A549 (cell line): ENCODE results near the gene ADCY4. TPM values are rescaled to one million over a fixed set of nuclear protein-coding genes. Genes with fewer than 3 reads are reported as not detected.

ENCODE experiments used
- ATAC-seq, 2 experiments: fragments of 200-7000 bp in 1 of 2; fragments of >200 bp in 1 of 2; cut with Nextera tagmentation in 1 of 2; cut with Tn5 transposase in 1 of 2; 3 replicates each; pipeline versions ENCODE4 v1.8.0 to v1.9.1; 2018 to 2020; ENCODE audit warnings: mild to moderate bottlenecking in 1 of 2, moderate library complexity in 1 of 2
- CTCF ChIA-PET: fragments of 300-600 bp; sonication (Branson Sonifier 250); formaldehyde crosslinking; extraction: SDS; loops from one replicate; lab custom pipeline; 2021; ENCODE audit warnings: antibody characterized with exemption, inconsistent platforms; lab: Yijun Ruan, JAX
- POLR2A ChIA-PET: fragments of 350-600 bp; formaldehyde crosslinking; extraction: SDS; loops from one replicate; lab custom pipeline; 2021; ENCODE audit warnings: antibody characterized with exemption, inconsistent platforms; lab: Yijun Ruan, JAX
- DNase-seq, 2 experiments: peaks; one replicate each; pipeline versions ENCODE4 v3.0.0 to v3.0.0-alpha.2; 2011 to 2016; ENCODE audit warnings: low read depth in 1 of 2, low spot score in 1 of 2
- FAIRE-seq: peaks from 2 replicates; lab custom pipeline; 2011; peaks lifted over from hg19 to GRCh38; lab: Jason Lieb, UNC
- H3K27ac ChIP-seq, 2 experiments: fragments of >200 bp; sonication (Bioruptor Twin); formaldehyde crosslinking; 3 replicates each; pipeline ENCODE4 v1.5.1; 2016 to 2017
- H3K4me1 ChIP-seq: fragments of >200 bp; sonication (Bioruptor Twin); formaldehyde crosslinking; 3 replicates; pipeline ENCODE4 v1.6.1; 2016
- H3K4me2 ChIP-seq: fragments of >200 bp; sonication (Bioruptor Twin); formaldehyde crosslinking; 3 replicates; pipeline ENCODE4 v1.6.1; 2016
- H3K4me3 ChIP-seq: fragments of >200 bp; sonication (Bioruptor Twin); formaldehyde crosslinking; 3 replicates; pipeline ENCODE4 v1.5.1; 2016
- H3K9me3 ChIP-seq: fragments of >200 bp; sonication (Bioruptor Twin); formaldehyde crosslinking; 3 replicates; pipeline ENCODE4 v1.6.1; 2016
- CBX2 ChIP-seq: fragments of 200-600 bp; sonication (generic); IDR thresholded peaks from 2 replicates; pipeline ENCODE4 v1.6.1; 2016; ENCODE audit warnings: low read depth, mild to moderate bottlenecking, borderline replicate concordance
- EHF ChIP-seq: fragments of 250-450 bp; sonication (Bioruptor Pico); IDR thresholded peaks from 2 replicates; pipeline ENCODE4 v1.5.0; 2020; ENCODE audit warnings: mild to moderate bottlenecking
- EHMT2 ChIP-seq: fragments of 200-600 bp; sonication (generic); IDR thresholded peaks from 2 replicates; pipeline ENCODE4 v1.6.1; 2016; ENCODE audit warnings: antibody characterized with exemption, low read depth, mild to moderate bottlenecking, moderate library complexity
- ELK1 ChIP-seq: fragments of 150-350 bp; IDR thresholded peaks from 2 replicates; pipeline ENCODE4 v1.6.1; 2014; ENCODE audit warnings: low read depth, mild to moderate bottlenecking, low read length
- EP300 ChIP-seq, 2 experiments: fragments of >200 bp; sonication (Bioruptor Twin); formaldehyde crosslinking; IDR thresholded peaks; 2 replicates in 1 of 2; 3 replicates in 1 of 2; pipeline ENCODE4 v1.6.1; 2016 to 2017
- GATA3 ChIP-seq: IDR thresholded peaks from 2 replicates; pipeline ENCODE4 v1.6.1; 2012; ENCODE audit warnings: borderline replicate concordance
- HOXB5 ChIP-seq: fragments of 250-450 bp; sonication (Bioruptor Pico); IDR thresholded peaks from 2 replicates; pipeline ENCODE4 v1.5.0; 2020; ENCODE audit warnings: mild to moderate bottlenecking, moderate library complexity
- JUNB ChIP-seq: fragments of >200 bp; sonication (Bioruptor Twin); formaldehyde crosslinking; IDR thresholded peaks from 2 replicates; pipeline ENCODE4 v1.6.1; 2016
- MYC ChIP-seq: IDR thresholded peaks from 2 replicates; pipeline ENCODE4 v1.6.1; 2012; ENCODE audit warnings: mild to moderate bottlenecking, inconsistent platforms, low read length, improper control_type of control experiment, borderline replicate concordance
- NR3C1 ChIP-seq: fragments of >200 bp; sonication (Bioruptor Twin); formaldehyde crosslinking; IDR thresholded peaks from 3 replicates; pipeline ENCODE4 v1.6.1; 2017
- RNF2 ChIP-seq: fragments of 200-600 bp; sonication (generic); IDR thresholded peaks from 2 replicates; pipeline ENCODE4 v1.6.1; 2016; ENCODE audit warnings: low read depth, mild to moderate bottlenecking, antibody characterized with exemption, moderate library complexity, borderline replicate concordance
- SREBF2 ChIP-seq: fragments of 450-650 bp; IDR thresholded peaks from 2 replicates; pipeline ENCODE4 v1.6.1; 2014; ENCODE audit warnings: mild to moderate bottlenecking, moderate library complexity
- TP53 ChIP-seq: fragments of 250-450 bp; sonication (Bioruptor Pico); IDR thresholded peaks from 2 replicates; pipeline ENCODE4 v1.5.0; 2021; ENCODE audit warnings: mild to moderate bottlenecking, moderate library complexity
- USF2 ChIP-seq: fragments of 450-650 bp; IDR thresholded peaks from 2 replicates; pipeline ENCODE4 v1.6.1; 2014; ENCODE audit warnings: antibody characterized with exemption
- ZC3H11A ChIP-seq: fragments of 450-650 bp; IDR thresholded peaks from 2 replicates; pipeline ENCODE4 v1.6.1; 2014; ENCODE audit warnings: antibody characterized with exemption, mild to moderate bottlenecking
- ZNF302 ChIP-seq: fragments of 250-450 bp; sonication (Bioruptor Pico); IDR thresholded peaks from 2 replicates; pipeline ENCODE4 v1.9.0; 2021; ENCODE audit warnings: inconsistent platforms, mild to moderate bottlenecking, moderate library complexity
- ZSCAN20 ChIP-seq: fragments of 250-450 bp; sonication (Bioruptor Pico); IDR thresholded peaks from 2 replicates; pipeline ENCODE4 v1.8.0; 2022; ENCODE audit warnings: mild to moderate bottlenecking, moderate library complexity
- WGBS: methylation state at CpG from one replicate; pipeline ENCODE4 v1.1.6; 2017; ENCODE audit errors: missing lambda C conversion rate; 5-methylcytosine and 5-hydroxymethylcytosine counted together
- polyA plus RNA-seq, 4 experiments: library from polyadenylated mRNA; depleted of rRNA in 3 of 4; stranded (reverse); fragments of >200 nt; fragmentation: RNase III in 1 of 4; extraction: RNeasy Plus Mini Kit Qiagen cat#74134 plus additional on column Dnase treatment in 1 of 4; gene quantifications; 2 replicates in 3 of 4; 3 replicates in 1 of 4; pipeline ENCODE4 v1.2.3, GENCODE V29; 2011 to 2017
- TF ChIP-seq, protein P1 (sequence below): fragments of >200 bp; sonication (Bioruptor Twin); formaldehyde crosslinking; IDR thresholded peaks from 2 replicates; pipeline ENCODE4 v1.6.1; 2016

Gene ADCY4
- polyA plus RNA-seq, 2 of the 4 experiments (the other 2 are of a cell fraction), result not detected

DNA sequence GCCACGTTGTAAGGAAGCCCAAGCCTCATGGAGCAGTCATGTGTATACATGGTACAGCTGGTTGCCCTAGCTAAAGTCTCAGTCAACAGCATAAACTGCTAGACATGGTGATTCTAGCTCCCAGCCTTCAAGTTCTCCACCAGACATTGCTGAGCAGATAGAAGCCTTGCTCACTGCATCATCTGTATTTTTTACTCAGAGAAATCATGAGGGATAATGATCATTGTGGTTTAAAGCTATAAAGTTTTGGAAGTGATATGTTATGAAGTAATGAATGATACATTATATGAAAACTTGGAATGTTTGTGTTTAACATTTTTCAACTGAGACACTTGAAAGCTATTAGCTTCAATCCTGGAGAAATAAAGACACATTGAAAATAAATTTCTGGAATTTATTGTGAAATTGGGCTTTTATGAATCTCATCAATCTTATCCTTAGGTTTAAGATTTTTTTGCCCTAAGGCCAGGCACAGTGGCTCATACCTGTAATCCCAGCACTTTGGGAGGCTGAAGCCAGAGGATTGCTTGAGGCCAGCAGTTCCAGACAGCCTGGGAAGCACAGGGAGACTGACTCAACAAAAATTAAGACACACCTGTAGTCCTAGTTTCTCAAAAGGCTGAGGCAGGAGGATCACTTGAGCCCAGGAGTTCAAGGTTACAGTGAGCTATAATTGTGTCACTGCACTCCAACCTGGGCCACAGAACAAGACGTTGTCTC lies 27.5 kb upstream of the ADCY4 start:
- CTCF ChIA-PET, result interaction anchor here (0.6 to 4.5 kb wide), 14 partner anchors 8 to 74 kb away, joined by 3 to 30 read pairs (median 4); partner anchors contain the start of genes ADCY4 and CIDEB

DNA sequence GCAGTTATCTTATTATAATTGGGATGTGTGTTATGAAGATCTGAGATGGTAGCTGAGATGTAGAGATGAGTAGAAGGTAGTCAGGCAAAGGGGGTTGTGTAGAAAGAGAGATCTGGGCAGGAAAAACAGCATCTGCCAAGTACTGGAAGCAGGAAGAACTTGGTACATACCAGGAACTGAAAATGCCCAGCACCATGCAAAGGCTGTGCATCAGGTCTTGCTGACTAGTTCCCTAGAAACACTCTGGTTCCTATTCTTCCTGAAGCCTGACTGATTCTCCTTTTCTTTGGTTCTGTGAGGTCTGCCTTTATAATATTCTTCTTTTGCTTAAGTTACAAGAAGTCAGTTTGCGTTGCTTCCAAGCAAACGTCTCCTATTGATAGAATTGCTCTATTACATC lies 26.5 kb upstream of the ADCY4 start:
- Histone ChIP-seq H3K27ac (no peak overlapping the region), H3K4me3 (no peak overlapping the region)
- TF ChIP-seq HOXB5 (CRISPR knock-in tag), result no peak
- no peak for TF ChIP-seq EP300 (IDR thresholded peaks at IDR 0.05)
- TF ChIP-seq ZNF302 (CRISPR knock-in tag), result no peak
- no peak for TF ChIP-seq RNF2
- TF ChIP-seq, all 56 proteins: peak for 0
- WGBS, result 74% methylated on average over 2 of the region's 2 CpGs
- Histone ChIP-seq H3K9me3 (no peaks in the 10 kb centered on the region), H3K4me2 (no peak overlapping the region), H3K4me1 (peaks cover 7% of the 10 kb centered on the region; the same call in 2 of the 3 replicates)
- ChIA-PET CTCF (interaction anchor here (0.9 to 4.5 kb wide), 11 partner anchors 9 to 75 kb away, joined by 3 to 30 read pairs (median 4); no protein-coding TSS in a partner anchor), POLR2A (interaction anchor here (1.0 to 2.0 kb wide), 2 partner anchors 68 to 81 kb away, joined by 3 to 6 read pairs; partner anchors contain the start of genes CBLN3 and KHNYN)
- ATAC-seq, result no peak
- no peak for FAIRE-seq
- DNase-seq, result no peak

More for the DNA sequence above, 27.5 kb upstream of the ADCY4 start:
- TF ChIP-seq ZSCAN20 (CRISPR knock-in tag) (no peak), TP53 (CRISPR knock-in tag) (no peak), EHMT2 (no peak), USF2 (no peak), GATA3 (no peak), SREBF2 (no peak), ZC3H11A (no peak), NR3C1 (no peak), RNF2 (no peak)
- 11% methylated on average over 2 of the region's 2 CpGs for WGBS
- Histone ChIP-seq H3K27ac (no peak overlapping the region), H3K4me1 (peaks cover 8% of the 10 kb centered on the region), H3K9me3 (no peaks in the 10 kb centered on the region), H3K4me3 (no peak overlapping the region), H3K4me2 (no peak overlapping the region)
- ATAC-seq (no peak), DNase-seq (no peak), FAIRE-seq (no peak)
- POLR2A ChIA-PET, result interaction anchor here (1.1 to 2.0 kb wide), 2 partner anchors 67 to 69 kb away, joined by 4 to 6 read pairs; partner anchors contain the start of genes CBLN3 and KHNYN

- Histone ChIP-seq H3K27ac (no peak overlapping the region), H3K4me1 (no peaks in the 10 kb centered on the region; the same call in 2 of the 3 replicates), H3K9me3 (no peaks in the 10 kb centered on the region), H3K4me2 (no peak overlapping the region), H3K4me3 (no peak overlapping the region)
- DNase-seq (no peak), ATAC-seq (no peak), FAIRE-seq (no peak)
- CTCF ChIA-PET, result interaction anchor here (0.9 to 4.5 kb wide), 5 partner anchors 27 to 71 kb away, joined by 3 to 30 read pairs (median 4); no protein-coding TSS in a partner anchor
- WGBS, result 76% methylated on average over 3 of the region's 3 CpGs
- POLR2A ChIA-PET, result no interaction called here
- TF ChIP-seq ZSCAN20 (CRISPR knock-in tag) (no peak), CBX2 (no peak), MYC (no peak), JUNB (no peak), RNF2 (no peak), EHF (no peak), ELK1 (no peak)
- TF ChIP-seq, protein P1, sequence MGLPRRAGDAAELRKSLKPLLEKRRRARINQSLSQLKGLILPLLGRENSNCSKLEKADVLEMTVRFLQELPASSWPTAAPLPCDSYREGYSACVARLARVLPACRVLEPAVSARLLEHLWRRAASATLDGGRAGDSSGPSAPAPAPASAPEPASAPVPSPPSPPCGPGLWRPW, result no peak
Measured at GRCh38 chr14:24360281-24360680, 25.4 kb upstream of the ADCY4 start.
